Upper lobe of left lung (tissue), 4 donors: Measurements from ENCODE around the gene CYP26A1.

ENCODE experiments used
- CTCF ChIP-seq, 6 experiments: fragments of 450-650 bp in 4 of 6; fragments of 200-600 bp in 2 of 6; sonication (generic) in 2 of 6; IDR thresholded peaks; one replicate each; pipeline ENCODE4 v1.5.1; 2016 to 2019; ENCODE audit warnings: antibody characterized with exemption in 6 of 6
- EP300 ChIP-seq, 4 donors: sonication (generic); formaldehyde crosslinking; IDR thresholded peaks; one replicate each; pipeline ENCODE4 v1.5.1; 2017; ENCODE audit warnings: antibody characterized with exemption in 4 of 4, control low read depth in 2 of 4
- POLR2AphosphoS5 ChIP-seq, 2 donors: sonication (generic); formaldehyde crosslinking; IDR thresholded peaks; one replicate each; pipeline ENCODE4 v1.5.1; 2017; ENCODE audit warnings: antibody characterized with exemption in 2 of 2

GRCh38 chr10:93087846-93088245 lies 14.2 kb downstream of the CYP26A1 start:
- no peak for TF ChIP-seq CTCF (IDR thresholded peaks at IDR 0.05)
- TF ChIP-seq POLR2AphosphoS5 (IDR thresholded peaks at IDR 0.05): no peak
- no peak for TF ChIP-seq EP300 (IDR thresholded peaks at IDR 0.05)
